ENCODE results near the gene ACTR3C. TPM values are rescaled to one million over a fixed set of nuclear protein-coding genes. Genes with fewer than 3 reads are reported as not detected.

ACTR3C gene
- total RNA-seq, 1 donor from 2014 or later: 9.5 TPM

Other genes starting within 250 kb of the ACTR3C start
- 5.4 and 18.0 TPM in 2 replicates for gene LRRC61, start 190 bp downstream of the ACTR3C start, total RNA-seq
- gene RARRES2, start 18.1 kb upstream of the ACTR3C start, total RNA-seq: 0.65 and 1.9 TPM in 2 replicates
- 83.9 and 124 TPM in 2 replicates for gene REPIN1, start 45.3 kb upstream of the ACTR3C start, total RNA-seq
- 8.1 and 9.7 TPM in 2 replicates for gene ZNF775, start 55.8 kb upstream of the ACTR3C start, total RNA-seq
- gene GIMAP8, start 127.1 kb upstream of the ACTR3C start, total RNA-seq: 157 and 178 TPM in 2 replicates
- gene GIMAP7, start 191.3 kb upstream of the ACTR3C start, total RNA-seq: 111 and 145 TPM in 2 replicates
- 388 and 408 TPM in 2 replicates for gene GIMAP4, start 243.8 kb upstream of the ACTR3C start, total RNA-seq

Measured in dermis blood vessel endothelial cell (primary cell).